Activated CD8-positive, alpha-beta memory T cell treated with anti-CD3 and anti-CD28 coated beads, Interleukin-2, amount 50 U/mL, for 1 hour (primary cell): ENCODE measurements around the gene NEDD9.

Experiments
- DNase-seq: peaks from one replicate; pipeline ENCODE4 v3.0.0-alpha.2; 2020; ENCODE audit errors: extremely low read depth

NEDD9 gene

DNA sequence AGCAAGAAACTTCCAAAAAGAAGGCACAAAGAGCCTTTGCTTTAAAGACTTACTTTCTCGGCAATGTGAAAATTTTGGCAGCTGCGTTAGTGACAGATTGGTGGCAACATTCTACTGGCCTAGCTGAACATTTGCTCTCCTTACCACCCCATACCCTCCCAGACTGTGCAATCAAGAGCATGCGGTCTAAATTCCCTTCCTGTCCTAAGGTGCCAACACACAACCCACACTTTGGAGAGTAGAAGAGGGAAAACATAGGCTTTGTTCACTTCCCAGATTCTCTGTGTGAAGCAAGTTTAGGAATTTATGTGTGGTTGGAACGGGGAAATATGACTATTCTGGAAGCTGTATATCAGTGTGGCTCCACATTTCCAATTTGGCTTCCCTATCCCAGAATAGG lies 29.8 kb upstream of the NEDD9 start:
- DNase-seq, result no peak

DNA sequence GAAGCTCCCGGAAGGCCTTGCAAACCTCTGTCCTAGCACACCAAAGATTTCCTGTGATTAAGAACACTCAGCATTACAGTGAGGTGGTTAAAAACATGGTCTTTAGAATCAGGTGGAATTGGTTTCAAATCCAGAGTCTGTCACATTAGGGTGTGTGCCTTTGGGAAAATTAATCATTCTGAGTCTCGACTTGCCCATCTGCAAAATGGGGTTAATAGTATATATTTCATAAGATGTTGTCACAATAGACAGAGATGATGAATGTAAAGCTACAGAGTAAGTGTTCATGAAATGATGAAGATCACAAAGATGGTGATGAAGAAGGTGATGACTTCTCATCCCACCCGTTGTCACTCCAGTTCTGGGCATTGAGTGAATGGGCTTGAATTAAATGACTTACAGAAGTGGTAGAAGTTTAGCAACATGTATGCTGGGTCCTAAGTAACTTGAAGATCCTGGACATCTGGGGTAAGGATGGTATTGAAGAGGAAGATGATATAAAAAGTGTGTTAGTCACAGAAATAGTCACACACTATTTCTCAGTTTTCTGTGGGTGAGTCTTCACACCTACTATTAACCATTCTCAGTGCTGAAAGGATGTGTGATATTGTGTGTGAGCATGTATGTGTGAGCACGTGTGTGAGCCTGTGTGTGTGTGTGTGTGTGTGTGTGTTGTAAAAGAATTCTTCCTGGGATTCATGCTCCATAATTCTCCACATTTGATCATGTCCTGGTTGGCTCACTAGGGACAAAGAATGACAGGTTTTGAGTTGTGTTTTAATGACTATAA lies 28.0 kb upstream of the NEDD9 start:
- no peak for DNase-seq

DNA sequence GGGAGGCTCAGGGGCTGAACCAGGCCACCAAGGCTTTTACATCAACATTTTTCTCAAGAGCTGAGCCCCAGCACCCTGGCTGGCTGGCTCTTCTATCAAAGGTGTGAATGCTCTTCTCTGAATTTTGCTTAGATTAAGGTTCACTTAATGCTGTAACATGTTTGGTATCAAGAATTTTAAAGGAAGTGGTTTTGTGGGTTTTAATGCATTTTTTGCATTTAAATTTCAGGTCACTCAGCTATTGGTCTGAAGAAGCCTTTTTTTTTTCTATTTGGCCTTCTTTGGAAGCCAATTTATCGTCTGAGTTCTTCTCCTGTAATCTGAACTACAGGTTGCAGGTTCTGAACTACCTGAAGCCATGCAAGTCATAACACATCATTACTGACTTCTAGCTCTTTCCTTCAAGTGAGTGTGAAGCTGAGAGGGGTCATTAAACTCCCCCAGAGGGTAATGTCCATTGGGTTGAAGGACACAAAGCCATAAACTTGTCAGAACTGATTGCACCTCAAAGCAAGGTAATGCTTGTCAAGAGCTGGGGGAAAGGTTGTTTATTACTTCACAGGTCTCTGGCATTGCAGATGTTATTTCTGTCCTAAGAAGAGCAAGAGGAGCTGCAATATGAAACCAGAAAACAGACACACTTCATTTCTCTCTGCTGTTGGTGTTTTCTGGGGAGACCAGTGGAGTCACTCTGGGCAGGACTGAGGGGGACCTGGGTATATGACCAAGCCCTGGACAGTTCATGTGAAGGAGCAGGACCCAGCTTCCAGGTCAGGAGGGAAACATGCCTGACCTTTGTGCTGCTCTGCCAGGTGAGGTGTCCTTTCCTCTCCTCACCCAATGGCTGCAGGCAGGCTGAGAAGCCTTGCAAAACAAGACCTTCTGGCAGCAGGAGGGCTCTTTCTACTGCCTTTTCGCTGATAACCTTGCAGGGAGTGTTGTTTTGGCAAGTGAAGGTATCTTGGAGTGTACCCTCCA lies 26.1 kb upstream of the NEDD9 start:
- no peak for DNase-seq

DNA sequence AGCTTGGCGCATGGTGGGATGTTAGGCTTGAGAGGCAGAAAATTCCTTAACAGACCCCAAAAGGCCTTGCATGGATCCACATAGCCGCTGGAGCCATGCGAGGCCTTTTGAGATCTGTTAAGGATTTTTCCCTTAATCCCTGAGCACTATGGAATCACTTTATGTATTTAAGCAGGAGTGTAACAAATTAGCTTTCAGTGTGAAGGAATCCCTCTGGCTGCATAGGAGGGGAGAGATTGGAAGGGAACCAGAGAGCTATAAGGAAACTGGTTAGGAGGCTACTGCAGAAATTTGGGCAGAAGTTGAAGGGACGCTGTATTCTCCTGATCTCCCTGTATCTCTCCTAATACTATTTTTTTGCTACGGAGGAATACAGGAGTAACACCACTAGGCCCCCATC lies 23.1 kb upstream of the NEDD9 start:
- no peak for DNase-seq

DNA sequence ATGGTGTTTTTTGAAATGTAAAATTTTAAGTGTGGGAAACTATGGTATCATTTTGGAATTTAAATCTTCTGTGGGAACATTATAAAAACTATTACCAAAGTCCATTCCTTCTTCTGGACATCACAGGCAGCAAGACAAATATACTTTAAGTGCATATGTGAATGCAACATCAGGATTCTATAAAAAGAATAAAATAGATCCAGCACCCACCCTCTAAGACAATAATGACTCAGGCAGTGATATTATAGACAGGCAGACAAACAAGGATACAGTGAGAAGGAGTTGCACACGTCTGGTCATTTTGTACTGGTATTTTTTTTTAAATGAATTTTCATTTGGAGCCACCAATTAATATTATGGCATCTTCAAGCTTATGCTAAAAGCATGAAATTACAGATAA lies 21.1 kb upstream of the NEDD9 start:
- no peak for DNase-seq

DNA sequence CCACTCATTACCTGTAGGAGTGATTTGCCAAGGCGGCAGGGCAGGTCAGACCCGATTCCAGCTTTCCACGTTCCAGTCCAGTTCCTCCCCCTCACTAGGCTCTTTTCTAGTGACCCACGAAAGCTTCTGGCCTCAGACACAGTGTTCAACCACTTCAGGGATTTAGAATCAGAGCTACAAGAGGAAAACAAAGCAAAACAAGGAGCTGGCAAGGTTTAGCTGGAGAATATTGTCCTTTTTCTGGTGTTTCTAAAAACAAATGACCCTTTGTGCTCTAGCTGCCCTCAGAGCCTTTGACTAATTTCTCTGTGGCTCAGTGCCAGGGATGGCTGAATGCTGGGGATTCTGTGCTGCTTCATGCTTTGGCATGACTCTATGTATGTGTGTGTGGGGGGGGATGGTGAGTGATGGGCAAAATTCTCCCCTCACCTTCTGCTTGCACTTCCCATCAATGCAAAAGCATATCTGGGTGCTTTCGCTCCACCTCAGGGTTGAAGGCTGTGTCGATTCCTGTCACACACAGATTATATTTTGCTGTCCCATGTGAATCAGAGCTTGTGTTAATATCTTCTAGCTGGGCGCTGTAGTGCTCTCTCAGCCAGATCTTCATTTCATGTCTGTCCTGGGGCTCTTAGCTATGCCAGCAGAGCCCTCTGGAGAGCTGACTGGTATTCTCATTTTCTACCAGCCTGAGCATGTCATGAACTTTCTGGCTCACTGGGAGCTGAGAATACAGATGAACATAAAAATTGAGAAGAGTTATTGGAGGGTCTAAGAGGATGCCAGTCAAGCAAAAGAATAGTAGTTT lies 19.3 kb upstream of the NEDD9 start:
- DNase-seq, result no peak

DNA sequence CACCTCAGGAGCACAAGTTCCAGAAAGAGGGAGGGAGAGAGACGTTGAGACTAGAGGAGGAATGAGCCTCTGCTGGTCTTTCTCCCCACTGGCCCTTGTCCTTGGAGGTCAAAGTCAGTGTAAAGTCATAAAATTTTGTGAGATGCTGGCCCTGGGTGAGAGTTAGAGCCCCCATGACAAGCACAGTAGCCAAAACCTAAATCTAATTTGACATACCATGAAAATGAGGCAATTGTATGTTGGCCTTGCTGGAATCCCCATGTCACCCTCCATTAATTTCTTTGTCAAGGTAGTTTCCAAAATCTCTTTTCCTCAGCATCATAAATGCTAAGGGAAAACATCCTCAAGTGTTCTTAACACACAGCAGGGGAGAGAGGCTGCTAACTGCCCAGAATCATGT lies 17.6 kb upstream of the NEDD9 start:
- no peak for DNase-seq

DNA sequence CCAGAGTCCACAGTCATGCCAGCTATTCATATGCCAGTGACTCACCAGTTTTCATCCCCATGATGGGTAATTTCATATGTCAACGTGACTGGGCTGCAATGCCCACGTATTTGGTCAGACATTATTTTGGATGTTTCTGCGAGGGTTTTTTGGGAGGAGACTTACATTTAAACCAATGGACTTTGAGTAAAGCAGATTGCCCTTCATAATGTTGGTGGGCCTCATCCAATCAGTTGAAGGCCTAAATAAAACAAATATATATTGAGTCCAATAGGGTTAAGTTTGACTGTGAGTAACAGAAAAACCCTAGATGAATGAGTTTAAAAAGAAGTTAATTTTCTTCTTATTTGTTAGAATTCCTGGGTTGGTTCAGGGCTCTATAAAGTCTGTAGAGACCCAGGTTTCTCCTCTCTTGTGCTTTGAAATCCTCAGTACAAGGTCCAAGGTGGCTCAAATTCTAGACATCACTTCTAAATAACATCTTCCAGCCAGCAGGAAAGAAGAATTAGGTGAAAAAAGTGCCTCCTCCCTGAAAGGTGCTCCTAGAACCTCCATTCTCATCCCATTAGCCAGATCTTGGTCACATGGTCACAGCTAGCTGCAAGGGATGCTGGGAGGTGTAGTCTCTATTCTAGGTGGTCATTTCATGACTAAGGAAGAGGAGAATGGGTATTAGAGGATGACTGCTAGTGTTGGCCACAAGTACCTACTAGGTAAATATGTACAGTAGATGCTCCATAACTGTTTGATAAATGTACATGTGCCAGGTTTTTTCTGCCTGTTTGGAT lies 16.7 kb upstream of the NEDD9 start:
- no peak for DNase-seq

DNA sequence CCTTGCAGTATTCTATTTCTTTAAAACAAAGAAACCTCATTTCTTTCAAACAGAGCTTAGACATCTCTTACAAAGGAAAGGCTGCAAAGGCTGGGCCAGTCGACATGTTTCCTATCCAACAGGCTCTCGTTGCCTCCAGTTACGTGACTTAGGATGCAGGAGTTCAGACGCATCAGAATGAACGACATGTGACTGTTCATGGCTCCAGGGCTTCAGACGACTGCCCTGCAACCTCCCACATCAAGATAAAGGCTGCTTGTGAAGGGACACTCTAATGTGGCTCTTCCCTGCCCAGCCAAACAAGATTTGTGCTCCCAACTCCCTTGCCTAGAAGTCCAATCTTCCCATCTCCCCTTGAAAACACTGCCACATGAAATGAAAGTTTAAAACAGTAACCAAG lies 14.3 kb upstream of the NEDD9 start:
- no peak for DNase-seq

DNA sequence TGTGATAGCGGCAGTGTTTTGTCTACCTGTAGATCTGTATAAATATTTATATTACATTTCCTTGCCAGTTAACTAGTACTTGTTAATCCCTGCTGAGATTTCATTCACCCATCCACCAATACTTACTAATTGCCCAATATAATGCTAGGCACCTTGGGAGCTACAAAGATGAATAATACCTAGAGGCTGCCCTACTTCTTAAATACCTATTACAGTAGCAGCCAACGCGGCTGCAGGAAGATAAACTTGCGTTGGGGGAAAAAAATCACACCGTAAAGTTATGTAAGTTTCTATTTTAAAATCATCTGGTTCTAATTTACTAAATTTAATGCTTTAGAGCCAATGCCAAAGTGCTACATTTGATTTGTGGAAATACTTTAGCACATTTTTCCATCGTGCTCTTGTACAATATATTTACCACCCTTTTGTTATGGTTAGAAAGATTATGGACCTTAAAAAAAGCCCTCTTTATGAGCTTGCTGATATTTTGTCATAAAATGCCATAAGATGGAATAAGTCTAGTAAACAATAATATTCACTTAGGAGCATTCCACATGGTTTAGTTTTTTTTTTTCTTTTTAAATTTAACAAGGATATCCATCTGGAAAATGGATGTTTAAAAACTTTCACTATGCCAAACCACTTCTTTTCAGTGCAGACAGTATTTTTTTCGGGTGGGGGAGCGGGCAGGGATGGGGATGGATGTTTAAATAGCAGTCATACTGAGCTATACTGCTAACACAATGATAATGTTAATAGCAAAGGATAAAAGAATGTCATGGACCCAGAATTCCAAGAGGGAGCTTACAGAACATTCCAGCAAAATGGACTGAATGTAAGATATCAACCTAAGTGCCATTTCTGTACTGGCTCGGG lies 13.2 kb upstream of the NEDD9 start:
- DNase-seq, result no peak

DNA sequence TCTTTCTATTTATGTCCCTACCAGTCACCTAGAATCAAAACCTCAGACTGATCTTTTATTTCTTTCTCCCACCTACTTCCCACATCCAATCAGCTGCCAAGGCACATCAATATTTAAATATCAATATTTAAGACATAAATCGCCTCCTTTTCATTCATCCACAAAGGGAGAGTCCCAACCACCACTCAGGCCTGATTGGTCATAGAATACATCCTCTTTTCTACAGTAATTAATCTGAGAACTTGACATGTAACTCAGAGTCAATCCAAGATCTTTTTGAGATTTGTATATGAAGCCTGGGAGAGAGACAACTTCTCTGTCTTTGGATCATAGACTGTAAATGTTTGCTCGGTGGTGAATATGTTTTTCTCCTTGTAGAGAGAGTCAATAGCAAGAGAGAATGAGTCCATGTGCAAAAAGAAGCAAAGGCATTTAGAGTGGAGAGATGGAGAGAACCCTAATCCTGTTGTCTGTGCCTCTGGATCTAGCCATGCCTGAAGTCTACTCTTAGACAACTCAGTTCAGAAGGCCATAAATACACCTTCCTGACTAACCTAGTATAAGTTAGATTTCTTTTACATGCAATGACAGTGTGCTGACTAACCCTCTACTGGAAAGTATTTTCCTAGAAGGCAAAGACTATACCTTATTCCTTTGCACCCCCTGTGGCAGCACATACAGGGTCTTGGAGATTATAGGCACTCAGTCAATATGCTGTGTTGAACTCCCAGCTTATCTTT lies 12.1 kb upstream of the NEDD9 start:
- no peak for DNase-seq

DNA sequence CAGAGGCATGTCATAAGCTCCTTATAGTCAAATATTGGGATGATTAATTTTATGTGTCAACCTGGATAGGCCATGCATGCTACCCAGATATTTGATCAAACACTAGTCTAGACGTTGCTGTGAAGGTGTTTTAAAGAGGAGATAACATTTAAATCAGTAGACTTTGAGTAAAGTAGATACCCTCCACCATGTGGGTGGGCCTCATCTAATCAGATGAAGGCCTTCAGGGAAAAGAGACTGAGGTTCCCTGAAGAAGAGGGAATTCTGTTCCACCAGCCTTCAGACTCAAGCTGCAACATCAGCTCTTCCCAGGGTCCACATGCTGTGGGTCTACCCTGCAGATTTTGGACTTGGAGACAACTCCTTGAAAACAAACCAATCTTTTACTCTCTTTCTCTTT lies 11.4 kb upstream of the NEDD9 start:
- DNase-seq, result no peak

DNA sequence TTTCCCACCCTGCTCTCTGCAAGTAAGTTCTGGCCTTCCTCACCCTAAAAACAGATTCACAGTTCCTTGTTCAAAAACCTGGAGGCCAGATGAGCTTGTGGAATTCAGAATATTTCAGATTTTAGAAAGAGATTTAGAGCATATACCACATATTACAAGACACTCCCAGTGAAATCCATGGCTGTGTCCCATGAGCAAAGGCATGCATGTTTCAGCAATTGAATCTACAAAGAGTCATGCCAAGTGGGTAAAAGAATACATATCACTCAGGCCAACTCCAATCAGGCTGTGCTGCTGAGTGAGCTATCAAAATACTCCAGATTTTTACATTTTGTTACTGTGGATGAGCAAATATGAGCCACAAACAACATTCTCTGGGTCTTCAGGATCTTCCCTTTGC lies 10.2 kb upstream of the NEDD9 start:
- DNase-seq, result no peak

DNA sequence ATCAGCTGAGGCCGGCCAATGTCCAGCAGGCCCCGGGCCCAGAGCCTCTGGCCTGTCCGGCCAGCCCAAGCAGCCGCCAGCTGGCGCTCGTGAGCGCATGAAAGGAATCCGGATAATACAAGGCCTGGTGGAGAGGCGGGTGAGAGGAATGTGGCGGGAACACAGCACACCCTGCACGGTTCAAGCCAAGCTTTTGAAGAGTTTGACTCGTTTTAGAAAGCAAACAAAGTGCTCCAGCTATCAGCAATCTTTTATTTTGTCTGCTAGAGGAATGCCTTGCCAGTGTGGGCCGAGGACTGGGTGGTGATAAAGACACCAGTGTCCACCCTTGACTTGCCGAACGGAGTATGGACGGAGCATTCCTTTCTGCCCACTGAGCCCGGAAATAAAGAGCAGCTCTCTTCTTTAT lies 9.3 kb upstream of the NEDD9 start:
- no peak for DNase-seq

DNA sequence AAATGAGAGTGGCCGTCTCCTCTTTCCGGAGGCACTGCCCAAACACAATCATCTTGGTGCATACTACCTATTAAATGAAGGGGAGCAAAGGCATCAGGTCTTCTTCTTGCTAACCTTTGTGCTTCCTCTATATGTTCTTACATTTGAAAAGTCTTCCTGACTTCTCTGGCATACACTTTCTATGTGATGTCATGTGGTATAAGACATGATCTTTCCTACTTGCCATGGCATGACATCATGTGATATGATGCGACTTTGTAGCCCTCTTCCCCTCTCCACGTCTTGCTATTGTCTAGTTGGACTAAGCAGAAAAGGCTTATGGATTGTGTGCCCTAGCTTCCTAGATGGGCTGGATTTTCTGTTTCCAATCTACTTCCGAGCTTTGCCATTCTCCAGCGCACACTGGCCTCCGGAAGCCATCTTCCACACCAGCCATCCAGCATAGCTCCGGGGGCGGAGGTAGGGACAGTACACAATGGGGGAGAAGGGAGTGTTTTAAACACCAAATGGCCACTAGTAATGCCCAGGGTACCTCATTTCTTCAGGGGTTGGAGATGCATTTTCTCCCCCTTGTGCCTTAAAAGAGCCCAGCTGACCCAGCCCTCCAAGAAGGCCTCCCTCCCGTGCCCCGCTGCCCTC lies 8.8 kb upstream of the NEDD9 start:
- DNase-seq, result no peak

DNA sequence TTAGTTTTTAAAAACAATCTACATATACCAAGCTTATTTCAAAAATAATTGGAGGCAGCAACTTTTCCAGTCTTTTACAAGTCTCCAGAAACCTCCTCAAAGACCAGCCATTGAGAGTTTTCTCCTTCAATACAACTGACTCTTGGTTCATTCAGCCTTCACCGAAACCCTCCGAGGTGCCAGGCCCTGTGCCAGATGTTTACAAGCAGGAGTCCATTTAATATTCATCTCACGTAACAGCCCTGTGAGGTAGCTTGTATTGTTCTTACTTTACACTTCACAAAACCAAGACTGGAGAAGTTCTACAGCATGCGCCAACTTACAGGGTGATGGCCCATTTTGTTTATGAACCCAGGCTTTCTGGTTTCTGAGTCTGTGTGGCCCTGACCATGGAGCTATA lies 5.5 kb upstream of the NEDD9 start:
- no peak for DNase-seq

DNA sequence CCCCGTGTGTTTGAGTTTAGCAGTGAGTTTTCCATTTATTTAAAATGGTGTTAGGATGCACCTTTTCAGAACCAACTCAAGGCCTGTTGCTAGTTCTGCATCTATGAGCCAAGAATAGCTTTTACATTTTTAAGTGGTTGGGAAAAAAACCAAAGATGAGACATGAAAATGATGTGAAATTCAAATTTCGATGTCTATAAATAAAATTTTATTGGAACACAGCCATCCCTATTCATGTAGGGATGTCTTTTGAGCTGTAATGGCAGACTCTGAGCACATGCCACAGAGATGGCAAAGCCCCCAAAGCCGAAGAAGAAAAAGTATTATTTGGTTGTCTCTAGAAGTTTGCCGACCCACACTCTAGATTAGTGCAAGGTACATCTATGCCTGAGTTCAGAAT lies 5.0 kb upstream of the NEDD9 start:
- no peak for DNase-seq

DNA sequence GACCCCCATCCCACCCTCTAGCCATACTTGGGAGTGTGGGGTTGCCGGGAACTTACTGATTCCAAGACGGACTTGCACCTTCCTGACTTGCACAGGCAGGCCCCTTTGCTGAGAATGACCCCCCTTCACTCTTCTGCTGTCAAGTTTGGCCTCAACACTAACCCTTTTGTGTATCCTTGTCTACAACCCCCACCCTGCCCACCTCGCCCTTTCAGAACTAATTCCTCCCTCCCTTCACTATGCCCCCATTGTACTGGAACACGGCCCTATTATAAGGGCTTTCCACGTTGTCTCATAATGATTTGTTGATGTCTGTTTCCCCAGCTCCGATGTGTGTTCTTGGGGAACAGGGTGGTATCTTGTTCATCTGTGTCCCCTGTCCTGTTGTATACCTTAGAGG lies 4.4 kb upstream of the NEDD9 start:
- DNase-seq, result no peak

DNA sequence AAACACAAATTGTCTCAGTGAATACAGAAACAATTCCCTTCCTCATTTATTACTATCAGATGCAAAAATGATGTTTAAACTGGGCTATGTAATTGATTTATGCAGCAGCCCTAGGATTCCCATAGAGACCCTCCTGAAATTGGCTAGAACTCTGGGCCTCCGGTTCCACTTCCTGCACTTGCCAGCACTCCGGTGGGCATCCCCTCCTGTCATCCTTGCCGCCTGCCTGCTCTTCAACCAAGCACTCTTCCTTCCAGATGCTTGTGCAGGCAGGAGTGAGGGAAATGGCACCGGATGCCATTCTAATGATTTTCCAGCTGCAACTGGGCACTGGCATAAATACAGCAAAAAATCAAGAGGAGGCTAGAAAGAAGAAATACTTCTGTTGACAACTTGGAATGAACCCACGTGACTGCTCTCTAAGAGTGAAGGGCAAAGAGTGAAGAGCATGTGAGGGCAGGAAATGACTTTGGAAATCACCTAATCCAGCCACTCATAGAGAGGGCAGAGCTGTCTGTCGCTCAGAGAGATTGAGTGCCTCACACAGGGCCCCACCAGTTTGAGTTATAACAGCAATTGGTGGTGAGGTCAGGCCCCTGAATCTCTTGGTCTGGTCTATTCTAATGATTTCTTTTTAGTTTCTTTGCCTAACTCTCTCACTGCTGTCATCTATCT lies 3.7 kb upstream of the NEDD9 start:
- DNase-seq, result no peak
